Left renal pelvis (tissue), 4 donors: ENCODE measurements around the gene RALBP1. TPM values are rescaled to one million over a fixed set of nuclear protein-coding genes. Genes with fewer than 3 reads are reported as not detected.
A peak's percentile ranks its signal among the peaks of the same experiment; 100 is the strongest.

ENCODE experiments used
- DNase-seq, 4 donors: peaks; one replicate each; pipeline ENCODE4 v3.0.0-alpha.2; 2013; ENCODE audit warnings: low read depth in 4 of 4, low spot score in 3 of 4
- polyA plus RNA-seq, 4 donors: library from polyadenylated mRNA; unstranded; fragments of 120-200 nt; gene quantifications; one replicate each; pipeline ENCODE4 v1.2.1, GENCODE V29; 2013; ENCODE audit not compliant: insufficient read length in 4 of 4

The RALBP1 gene
- polyA plus RNA-seq, 4 donors = 54.1 to 89.9 (median 83.9) TPM

DNA sequence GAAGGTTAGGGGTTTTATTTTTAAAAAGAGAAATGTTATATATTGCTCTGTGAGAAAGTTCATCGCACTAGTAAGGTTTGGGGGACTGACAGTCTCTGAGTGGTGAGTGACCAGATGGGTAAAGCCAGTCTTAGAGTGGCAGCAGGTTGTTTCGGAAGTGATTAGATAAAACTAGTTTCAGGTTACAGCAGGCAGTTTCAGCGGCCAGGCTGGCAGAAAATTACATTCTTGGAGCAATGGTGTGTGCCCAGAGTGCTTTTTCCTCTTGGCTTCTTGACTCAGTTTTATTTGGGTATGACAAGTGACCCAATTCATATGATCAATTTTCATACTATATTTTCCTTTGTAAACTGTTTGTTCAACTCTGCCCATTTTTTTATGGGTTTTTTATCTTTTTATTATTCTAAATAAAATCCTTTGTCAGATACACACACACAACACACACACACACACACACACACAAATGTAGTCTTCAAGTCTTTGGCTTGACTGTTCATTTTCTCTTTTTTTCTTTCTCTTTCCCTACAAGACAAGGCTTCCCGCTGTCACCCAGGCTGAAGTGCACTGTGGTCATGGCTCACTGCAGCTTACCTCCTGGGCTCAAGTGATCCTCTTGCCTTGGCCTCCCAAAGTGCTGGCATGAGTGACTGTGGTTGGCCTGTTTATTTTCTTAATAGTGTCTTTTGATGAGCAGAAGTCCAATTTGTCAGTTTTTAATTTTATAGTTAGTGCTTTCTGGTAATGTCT lies 30.9 kb downstream of the RALBP1 start:
- DNase-seq = no peak

- no peak for DNase-seq
Observed at GRCh38 chr18:9507565-9508088, 32.3 kb downstream of the RALBP1 start.

DNA sequence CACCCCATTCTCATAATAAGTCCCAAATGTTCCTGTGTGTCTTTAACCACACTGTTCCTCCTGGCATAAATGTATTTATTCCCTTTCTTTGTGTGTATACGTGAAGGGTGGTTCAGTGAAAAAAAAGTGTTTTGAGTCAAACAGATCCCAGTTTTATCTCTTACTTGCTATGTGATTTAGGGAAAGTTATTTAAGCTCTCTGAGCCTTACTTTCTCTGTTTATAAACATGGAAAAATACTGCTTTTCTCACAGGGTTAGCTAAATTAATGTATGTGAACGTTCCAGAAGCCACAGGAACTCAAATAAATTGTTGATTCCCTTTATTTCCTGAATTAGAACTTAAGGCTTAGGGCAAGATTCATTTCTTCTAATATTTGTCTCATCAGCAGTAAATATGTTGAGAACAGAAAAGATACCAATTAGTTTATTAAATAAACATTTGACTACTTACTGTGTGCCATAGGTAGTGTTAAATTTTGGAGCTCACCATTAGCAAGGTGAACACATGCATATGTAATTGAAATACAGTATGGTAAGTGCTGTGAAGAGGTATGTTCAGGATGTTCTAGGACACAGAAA lies 33.2 kb downstream of the RALBP1 start:
- no peak for DNase-seq

DNA sequence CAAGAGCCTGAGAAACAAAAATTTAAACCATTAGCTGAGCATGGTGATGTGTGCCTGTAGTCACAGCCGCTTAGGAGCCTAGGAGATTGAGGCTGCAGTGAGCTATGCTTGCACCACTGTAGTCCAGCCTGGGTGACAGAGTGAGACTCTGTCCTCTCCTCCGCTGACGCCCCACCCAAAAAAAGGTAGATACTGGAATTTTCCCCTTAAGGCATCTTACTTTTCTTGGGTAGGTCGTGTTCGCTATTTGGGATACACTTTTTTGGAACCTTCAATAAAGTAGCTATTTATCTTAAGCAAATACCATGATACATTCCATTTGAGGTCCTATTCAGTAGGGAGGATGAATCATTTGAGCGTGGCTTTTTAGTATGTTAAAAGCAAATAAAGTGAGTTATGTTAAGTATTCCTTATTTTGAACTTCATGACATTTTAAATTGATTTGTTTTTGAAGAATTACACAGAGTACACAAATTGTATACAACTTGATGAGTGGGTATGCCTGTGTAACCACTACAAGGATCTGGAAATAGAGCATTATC lies 38.7 kb downstream of the RALBP1 start:
- no peak for DNase-seq

GRCh38 chr18:9516437-9517064 lies 41.2 kb downstream of the RALBP1 start:
- peak in 1 of 4 donors; percentile 16 for DNase-seq

- no peak for DNase-seq
Observed at GRCh38 chr18:9517869-9518268, 42.6 kb downstream of the RALBP1 start.

DNA sequence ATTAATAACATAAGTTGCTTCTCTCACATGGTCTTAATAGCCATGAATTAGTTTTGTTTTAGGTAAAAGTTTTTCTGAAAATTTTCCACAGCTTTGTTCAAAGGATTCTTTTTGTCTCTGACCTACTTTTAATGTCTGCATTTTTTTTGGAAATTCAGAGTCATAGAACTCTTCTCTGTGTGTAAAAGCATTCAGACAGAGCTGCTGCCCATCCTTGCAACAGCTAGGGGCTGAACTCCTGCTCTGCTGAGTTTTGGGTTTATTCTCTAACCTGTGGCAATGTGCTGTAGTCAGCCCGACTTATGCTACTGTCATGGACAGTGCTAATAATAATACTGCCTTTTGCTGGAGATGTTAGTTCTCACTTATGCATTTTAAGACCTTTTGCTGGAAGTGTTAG lies 44.1 kb downstream of the RALBP1 start:
- no peak for DNase-seq

DNA sequence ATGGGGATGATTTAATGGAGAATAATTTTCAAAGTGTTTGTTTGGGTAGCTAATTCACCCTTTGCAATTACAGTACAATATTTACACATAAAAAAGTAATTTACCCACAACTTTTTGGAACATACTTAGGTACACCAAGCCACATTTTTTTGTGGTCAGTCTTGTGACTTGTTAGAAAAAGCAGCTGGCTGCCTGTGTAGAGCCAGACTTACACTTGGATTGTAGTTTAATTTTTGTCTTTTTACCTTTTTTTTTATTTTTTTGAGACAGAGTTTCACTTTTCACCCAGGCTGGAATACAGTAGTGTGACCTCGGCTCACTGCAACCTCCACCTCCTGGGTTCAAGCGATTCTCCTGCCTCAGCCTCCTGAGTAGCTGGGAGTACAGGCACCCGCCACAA lies 45.4 kb downstream of the RALBP1 start:
- no peak for DNase-seq

DNA sequence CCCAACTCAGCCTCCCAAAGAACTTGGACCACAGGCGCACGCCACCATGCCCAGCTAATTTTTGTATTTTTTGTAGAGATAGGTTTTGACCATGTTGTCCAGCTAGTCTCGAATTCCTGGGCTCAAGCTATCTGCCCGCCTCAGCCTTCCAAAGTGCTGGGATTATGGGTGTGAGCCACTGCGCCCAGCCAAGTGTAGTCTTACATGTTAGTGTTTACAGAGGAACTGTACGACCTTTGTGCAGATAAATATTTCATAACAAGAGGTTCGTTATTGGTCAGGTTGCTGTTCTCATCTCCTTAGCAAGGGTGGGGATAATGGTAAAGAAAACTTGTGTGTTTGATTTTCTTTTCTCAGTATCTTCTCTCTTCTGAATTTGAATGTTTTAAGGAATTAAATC lies 46.5 kb downstream of the RALBP1 start:
- DNase-seq = no peak

DNA sequence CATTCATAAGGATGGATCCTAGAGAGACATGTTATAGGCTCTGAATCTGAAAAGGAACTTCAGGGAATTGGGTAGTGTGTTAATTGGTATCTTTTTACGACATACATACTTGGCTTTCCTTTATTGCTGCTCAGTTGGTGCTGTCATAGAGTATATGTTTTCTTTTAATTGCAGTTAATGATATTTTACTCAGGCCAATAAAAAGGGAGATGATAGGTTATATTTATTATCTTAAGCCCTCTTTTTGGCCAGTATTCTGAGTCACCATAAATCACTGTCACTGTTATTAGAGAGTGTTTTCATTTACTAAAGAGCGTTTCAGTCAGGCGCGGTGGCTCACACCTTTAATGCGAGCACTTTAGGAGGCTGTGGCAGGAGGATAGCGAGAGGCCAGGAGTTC lies 47.6 kb downstream of the RALBP1 start:
- no peak for DNase-seq

DNA sequence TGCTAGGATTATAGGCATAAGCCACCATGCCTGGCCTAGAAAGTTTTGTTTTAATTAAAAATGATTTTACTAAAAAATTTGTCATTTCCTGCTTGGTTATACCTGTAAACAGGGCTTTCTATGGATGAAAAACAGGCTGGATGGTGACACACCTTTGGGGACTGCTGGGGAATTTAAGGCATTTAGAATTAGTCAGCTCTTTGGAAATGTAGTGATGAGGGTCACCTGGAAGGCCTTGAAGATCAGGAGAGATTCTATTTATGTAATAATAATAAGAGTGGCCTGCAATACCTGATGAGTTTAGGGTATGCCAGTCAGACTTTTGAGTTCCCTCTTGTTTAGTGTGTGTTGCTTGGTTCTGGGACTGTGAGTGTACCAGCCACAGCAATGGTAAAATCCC lies 51.1 kb downstream of the RALBP1 start:
- no peak for DNase-seq

DNA sequence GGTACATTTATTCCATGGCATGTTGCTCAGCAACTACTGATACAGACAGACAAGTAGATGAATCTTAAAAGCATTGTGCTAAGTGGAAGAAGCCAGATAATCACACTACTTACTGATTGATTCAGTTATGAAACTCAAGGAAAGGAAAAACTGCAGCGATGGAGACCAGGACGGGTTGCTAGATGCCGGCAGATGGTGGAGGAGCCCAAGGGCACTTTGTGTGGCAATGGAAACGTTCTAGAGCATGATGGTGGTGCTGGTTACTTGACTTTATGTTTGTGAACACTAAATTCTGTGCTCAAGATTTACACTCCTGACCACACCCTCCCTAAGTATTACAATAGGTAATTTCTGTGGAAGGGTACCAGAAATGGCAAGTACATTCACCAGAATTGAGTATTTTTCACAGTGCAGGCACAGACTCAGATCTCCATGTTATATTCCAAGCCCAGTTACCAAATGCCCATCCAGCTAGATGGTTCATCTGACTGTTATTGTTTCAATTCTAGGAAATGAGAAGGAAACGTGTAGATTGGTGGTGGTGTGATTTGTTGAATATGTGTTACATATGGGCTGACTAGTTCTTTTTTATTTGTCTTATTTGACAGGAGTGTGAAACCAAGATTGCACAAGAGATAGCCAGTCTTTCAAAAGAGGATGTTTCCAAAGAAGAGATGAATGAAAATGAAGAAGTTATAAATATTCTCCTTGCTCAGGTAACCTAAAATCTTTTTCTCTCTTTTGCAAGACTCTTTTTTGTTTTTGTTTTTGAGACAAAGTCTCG lies 55.1 kb downstream of the RALBP1 start:
- no peak for DNase-seq

DNA sequence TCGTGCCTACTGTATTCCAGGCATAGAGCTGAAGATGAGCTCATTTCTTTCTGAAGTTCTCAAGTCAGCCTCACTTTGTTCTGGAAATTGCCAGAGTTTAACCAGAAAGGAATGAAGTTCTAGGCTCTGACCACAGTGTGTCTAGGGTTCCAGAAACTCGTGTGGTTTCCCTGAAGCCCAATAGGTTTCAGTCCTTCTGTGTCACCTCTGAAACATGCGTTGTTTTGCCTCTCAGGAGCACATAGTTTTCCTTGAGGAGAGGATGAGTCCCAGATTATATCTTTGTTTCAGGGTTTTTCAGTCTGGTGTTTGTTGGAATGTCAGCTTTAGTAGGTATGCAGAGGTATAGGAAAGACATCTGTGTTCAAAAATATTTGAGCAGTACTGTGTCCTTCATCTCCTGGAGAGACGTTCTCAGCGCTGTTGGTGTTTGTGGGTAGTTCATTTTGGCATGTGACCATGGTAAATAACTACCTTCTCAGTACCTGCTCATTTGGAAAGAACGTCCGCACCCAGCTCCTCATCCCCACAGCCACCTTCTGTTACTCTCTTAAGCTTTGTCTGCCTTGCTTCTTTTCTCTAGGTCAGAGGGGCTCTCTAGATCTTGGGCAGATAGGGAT lies 56.6 kb downstream of the RALBP1 start:
- DNase-seq = no peak

DNA sequence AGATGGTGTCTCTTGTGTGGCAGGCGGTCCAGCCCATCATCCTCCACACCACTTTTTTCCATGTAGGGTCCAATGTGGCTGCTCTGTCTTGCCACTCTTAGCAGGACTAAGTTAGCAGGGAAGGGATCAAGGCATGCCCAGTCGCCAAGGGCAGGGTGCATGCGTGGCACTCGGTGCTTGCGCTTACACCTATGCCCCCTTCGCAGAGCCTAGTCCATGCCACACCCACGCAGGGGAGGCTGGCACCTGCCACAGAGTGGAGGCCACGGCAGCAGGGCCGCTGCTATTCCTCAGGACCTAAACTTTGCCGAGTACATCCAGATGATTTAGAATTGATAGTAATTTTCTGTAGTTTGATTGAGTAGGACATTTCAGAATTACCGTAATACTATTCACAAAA lies 59.5 kb downstream of the RALBP1 start:
- DNase-seq = no peak

DNA sequence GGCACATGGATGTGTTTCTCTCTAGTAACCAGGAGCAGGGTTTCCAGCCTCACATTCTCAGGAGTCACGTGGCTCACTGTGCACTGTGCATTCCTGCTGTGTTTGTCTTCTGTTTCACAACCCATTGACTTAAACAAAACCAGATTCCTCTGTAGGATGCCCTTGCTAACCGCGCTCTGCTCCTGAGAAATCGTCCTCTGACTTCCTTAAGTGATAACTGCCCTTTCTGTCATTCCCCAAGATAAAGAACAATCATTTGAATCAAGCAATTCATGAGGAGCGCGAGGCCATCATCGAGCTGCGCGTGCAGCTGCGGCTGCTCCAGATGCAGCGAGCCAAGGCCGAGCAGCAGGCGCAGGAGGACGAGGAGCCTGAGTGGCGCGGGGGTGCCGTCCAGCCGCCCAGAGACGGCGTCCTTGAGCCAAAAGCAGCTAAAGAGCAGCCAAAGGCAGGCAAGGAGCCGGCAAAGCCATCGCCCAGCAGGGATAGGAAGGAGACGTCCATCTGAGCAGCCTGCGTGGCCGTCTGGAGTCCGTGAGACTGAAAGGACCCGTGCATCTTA lies 60.2 kb downstream of the RALBP1 start:
- no peak for DNase-seq

DNA sequence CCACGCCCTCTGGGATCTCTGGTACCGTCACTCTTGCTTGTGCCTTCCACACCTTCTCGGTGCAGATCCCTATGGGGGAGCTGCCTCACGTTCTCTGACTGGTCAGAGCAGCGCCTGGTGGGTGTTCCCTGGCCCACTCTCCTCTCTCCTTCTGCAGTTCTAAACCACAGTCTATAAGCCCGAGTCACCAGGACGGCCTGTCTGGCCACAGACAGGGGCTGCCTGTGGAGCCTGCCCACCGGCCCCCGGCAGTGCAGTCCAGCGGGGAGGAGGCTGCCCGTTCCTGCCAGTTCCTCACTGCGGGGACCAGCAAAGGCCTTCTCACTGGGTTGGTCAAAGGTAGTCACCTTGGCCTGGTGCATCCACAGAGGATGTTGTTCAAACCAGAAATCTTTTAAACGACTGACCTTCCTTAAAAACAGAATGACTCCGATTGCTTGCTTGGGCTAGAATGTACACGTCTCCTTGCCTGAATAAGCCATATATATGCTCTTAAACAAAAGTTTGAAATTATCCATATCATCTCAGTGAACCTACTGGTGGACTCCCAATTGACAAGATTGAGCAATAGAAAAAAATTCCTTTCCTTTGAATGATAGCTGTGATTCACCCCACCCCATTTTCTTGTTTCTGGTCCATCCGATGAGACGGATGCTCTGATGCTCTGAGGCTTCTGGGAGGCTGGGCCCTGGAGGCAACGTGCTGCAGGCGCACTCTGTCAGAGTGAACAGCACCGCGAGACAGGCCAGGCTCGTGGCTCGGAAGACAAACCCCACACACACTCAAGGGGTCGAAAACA lies 61.2 kb downstream of the RALBP1 start:
- no peak for DNase-seq

GRCh38 chr18:9537677-9538076 lies 62.4 kb downstream of the RALBP1 start:
- no peak for DNase-seq

DNA sequence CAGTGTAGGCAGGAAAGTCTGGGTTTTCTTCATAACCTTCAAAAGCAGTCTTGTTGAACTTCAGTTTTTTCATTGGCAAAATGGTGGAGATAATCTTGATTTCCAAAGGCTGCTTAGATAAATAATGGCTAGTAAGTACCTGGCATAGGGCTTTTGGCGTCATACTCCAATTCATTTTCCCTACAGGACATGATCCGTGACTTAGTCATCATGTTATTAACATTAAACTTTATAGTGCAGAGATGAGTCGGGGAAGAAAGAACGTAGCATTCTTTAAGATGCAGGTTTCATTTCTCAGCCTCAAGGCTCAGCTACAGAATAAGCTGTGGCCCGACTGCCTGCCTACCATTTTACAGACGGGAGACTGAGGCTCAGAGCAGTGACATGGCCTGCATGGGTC lies 64.0 kb downstream of the RALBP1 start:
- DNase-seq = no peak

GRCh38 chr18:9539938-9540337 lies 64.6 kb downstream of the RALBP1 start:
- DNase-seq = no peak
